HCT116 (cell line): ENCODE results near the gene MAP3K8.

Source experiments
- CEBPB ChIP-seq: IDR thresholded peaks from 2 replicates; pipeline ENCODE4 v1.6.1; 2012; ENCODE audit warnings: low read depth
- CTCF ChIP-seq, 3 experiments: fragments of 200-600 bp in 1 of 3; sonication (generic) in 1 of 3; IDR thresholded peaks in 2 of 3; conservative IDR thresholded peaks in 1 of 3; 2 replicates each; pipeline ENCODE4 v1.5.1; 2012 to 2017; ENCODE audit warnings: low read depth in 2 of 3, low read length in 2 of 3, antibody characterized with exemption in 1 of 3, borderline replicate concordance in 1 of 3, control low read depth in 1 of 3, mild to moderate bottlenecking in 1 of 3, mixed read lengths in 1 of 3, mixed run types in 1 of 3, moderate library complexity in 1 of 3; ENCODE audit not compliant: insufficient read depth in 1 of 3
- EZH2phosphoT487 ChIP-seq: fragments of 200-600 bp; IDR thresholded peaks from 2 replicates; pipeline ENCODE4 v1.6.1; 2018; ENCODE audit warnings: antibody characterized with exemption, borderline replicate concordance
- POLR2AphosphoS5 ChIP-seq: IDR thresholded peaks from 2 replicates; pipeline ENCODE4 v1.6.1; 2011; ENCODE audit warnings: mild to moderate bottlenecking, low read depth, low read length, moderate library complexity
- ZNF274 ChIP-seq: fragments of 200-500 bp; sonication (Bioruptor generic); IDR thresholded peaks from 2 replicates; pipeline ENCODE4 v1.6.1; 2014; ENCODE audit warnings: mild to moderate bottlenecking, low read depth, low read length, inconsistent platforms
- TF ChIP-seq, protein P1 (sequence below): IDR thresholded peaks from 2 replicates; pipeline ENCODE4 v1.6.1; 2012; ENCODE audit warnings: low read depth

DNA sequence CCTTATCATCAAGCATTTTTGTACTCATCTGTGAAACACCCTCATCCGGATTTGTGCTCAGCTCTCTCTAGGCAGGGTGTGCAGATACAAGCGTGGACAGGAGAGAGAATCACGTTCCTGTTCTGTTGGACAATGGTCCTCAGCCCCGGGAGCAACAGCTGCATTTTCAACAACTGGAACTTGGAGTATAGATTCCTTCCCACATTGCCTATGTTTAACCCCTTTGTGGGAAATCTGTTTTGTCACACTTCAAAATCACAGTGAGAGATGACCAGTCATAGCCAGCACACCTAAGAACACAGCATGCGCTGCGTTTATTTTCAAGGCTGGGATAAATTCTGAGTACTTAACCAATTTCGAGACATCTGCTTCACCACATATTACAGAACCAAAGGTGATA is 32.5 kb downstream of the MAP3K8 start:
- no peak for TF ChIP-seq CTCF (IDR thresholded peaks at IDR 0.05 in 2 of 3, conservative IDR thresholded peaks at IDR 0.05 in 1 of 3; ENCODE audit: borderline replicate concordance in 1 of 3, insufficient read depth in 1 of 3, low read depth in 2 of 3, low read length in 2 of 3)
- TF ChIP-seq CEBPB: no peak
- no peak for TF ChIP-seq ZNF274
- TF ChIP-seq EZH2phosphoT487: no peak
- TF ChIP-seq, protein P1, sequence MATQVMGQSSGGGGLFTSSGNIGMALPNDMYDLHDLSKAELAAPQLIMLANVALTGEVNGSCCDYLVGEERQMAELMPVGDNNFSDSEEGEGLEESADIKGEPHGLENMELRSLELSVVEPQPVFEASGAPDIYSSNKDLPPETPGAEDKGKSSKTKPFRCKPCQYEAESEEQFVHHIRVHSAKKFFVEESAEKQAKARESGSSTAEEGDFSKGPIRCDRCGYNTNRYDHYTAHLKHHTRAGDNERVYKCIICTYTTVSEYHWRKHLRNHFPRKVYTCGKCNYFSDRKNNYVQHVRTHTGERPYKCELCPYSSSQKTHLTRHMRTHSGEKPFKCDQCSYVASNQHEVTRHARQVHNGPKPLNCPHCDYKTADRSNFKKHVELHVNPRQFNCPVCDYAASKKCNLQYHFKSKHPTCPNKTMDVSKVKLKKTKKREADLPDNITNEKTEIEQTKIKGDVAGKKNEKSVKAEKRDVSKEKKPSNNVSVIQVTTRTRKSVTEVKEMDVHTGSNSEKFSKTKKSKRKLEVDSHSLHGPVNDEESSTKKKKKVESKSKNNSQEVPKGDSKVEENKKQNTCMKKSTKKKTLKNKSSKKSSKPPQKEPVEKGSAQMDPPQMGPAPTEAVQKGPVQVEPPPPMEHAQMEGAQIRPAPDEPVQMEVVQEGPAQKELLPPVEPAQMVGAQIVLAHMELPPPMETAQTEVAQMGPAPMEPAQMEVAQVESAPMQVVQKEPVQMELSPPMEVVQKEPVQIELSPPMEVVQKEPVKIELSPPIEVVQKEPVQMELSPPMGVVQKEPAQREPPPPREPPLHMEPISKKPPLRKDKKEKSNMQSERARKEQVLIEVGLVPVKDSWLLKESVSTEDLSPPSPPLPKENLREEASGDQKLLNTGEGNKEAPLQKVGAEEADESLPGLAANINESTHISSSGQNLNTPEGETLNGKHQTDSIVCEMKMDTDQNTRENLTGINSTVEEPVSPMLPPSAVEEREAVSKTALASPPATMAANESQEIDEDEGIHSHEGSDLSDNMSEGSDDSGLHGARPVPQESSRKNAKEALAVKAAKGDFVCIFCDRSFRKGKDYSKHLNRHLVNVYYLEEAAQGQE: no peak
- TF ChIP-seq POLR2AphosphoS5: no peak
